Activated CD4-positive, alpha-beta T cell treated with anti-CD3 and anti-CD28 coated beads, Interleukin-2, amount 50 U/mL, for 16 hours (primary cell): ENCODE measurements around the gene KIAA1755.

Experiments used
- DNase-seq: peaks from one replicate; pipeline ENCODE4 v3.0.0-alpha.2; 2020

Gene KIAA1755

DNA sequence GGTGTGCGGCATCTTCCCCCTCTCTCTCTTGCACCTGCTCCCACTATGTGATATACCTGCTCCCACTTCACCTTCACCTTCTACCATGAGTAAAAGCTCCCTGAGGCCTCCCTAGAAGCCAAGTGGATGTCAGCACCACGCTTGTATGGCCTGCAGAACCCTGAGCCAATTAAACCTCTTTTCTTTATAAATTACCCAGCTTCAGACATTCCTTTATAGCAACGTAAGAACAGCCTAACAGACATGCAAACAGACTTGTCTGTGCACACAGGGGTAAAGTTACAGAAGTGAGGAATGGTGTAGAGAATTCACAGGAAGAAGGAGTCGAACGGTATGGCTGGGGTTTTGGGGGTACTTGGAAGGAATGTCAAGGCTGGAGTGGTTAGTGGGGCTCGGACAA, 80.7 kb downstream of the KIAA1755 start:
- DNase-seq, result no peak

DNA sequence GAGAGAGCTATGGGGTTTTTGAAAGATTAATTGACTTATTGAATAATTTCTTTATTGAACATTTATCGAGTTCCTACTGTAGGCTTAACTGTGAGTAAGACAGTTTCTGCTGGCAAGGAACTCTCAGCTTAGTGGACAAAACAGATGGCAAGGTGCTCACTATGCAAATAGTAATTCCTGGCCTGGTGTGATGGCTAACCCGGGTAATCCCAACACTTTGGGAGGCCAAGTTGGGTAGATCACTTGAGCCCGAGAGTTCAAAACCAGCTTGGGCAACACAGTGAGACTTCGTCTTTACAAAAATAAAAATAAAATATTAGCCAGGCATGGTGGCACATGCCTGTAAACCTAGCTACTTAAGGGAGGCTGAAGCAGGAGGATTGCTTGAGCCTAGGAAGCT, 82.0 kb downstream of the KIAA1755 start:
- DNase-seq, result no peak

DNA sequence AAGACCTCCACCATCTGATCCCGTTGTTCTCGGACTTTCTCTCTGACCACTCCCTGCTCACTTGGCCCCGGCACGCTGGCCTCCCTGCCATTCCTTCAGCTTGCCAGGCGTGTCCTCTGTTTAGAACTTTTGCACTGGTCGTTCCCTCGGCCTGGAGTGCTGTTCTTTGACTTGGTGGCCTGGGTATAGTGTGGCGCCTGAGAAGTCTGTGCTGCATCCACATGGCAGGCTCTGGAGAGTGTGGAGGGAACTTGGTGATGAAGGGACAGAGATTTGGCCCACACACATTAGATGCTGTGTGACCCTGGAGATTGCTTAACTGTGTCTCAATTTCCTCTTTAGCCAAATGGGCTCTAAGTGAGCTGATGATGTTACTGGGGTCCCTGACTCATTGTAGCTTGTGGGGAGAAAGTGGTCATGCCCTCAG, 82.5 kb downstream of the KIAA1755 start:
- DNase-seq, result no peak

DNA sequence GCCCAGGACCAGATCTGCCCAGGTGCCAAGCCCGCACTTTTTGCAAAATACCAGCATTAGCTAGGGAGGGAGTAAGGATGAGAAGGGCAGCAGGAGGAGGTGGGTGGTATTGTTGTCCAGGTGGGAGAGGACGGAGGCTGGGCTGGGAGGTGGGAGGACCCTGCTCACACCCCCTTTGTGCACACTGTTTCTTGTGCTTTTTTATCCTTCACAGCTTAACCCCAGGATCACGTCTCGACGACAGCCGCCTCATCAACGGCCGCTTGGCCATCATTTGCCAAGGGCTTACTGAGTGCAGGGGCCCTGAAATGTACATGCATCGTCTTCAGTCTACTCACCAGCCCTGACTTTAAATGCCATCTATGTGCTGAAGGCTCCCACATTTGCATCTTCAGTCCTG, 83.3 kb downstream of the KIAA1755 start:
- no peak for DNase-seq

DNA sequence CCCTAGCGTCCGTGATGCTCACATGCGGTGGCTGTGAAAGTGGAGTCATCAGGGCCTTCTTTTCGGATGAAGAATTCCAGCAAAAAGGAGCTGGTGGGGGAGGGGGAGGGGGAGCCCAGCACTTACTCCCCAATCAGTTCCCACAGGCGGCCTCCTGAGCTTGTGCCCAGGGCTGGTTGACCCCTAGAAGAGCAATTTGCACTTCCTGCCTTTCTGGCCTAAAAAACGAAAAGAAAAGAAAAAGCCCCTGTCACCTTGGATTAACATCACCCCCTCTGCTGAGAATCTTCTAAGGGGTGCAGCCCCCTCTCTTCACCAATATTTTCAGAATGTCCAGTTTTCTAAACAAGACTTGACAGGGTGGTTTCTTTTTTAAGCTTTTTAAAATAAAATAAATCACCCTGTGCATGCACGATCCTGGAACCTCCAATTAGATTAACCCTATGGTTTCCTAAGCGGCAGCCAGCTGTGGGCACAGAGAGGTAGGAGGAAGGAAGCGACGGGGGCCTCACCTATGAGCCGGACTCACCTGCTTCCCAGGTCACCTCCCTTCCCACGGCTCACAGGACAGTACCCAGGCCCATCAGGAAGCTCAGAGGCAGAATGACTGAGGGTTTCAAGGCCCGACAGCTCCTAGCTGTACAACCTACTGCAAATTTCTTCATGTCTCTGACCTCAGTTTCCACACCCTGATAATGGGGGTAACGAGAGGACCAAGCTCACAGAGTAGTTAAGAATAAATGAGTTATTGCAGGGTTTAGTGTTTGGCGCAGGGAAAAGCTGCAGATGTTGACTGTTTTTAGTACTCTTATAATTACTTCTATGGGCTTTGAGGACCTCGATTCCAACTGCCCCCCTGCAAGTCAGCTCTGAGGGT, 85.0 kb downstream of the KIAA1755 start:
- DNase-seq, result no peak

DNA sequence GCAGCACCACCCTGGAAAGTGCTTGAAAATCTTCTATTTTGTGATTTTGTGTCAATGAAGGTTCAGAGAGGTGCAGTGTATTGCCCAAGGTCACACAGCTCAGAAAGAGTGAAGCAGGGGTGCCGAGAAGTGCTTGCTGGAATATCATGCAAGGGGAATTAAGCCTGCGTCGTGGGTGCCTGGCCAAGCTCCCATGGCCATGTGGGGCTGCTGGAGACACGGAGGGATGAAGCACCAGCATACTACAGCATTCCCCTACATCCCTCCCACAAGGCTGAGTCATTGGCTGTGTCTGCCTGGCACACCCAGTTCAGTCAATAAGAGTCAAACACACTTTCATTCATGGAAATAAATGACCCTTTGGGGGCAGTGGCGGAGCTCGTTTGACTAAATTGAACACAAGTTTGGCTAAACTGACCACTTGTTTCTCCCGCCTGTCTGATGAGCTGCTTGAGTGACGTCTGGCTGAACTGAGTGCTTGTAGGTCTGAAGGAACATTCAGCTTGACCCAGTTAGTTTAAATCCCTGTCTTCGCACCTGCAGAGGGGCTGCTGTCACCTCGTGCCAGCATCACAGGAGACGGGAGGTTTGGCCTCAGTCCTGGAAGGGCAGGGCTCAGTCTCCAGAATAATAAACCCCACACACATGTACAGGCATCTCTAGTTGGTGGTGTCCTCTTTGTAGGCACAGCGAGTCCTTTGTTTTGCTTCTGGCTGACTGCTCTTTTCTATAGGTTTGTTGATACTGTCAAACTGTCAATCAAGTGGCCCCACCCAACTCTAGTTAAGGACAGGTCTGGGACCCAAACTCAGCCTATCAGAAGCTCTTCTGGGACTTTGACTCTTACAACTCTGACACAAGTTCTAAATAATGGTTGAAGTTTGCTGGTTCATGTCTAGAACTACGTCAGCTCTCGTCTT, 87.0 kb downstream of the KIAA1755 start:
- DNase-seq, result no peak

DNA sequence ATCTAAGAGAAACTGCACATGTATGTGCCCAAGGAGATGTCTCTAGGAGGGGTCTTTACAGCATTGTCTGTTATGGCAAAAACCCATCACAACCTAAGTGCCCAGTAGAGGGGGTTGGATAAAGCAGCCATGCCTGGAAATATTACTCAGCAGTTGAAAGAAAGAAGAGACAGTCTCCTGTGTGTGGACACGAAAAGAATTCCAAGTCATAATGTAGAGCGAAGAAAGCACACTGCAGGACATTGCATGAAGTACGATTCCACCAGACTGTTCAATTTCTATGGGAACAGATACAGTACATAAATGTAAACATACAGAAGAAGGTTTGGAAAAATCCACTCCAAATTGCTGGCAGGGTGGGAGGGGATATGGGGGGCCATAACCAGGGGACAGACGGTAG, 88.1 kb downstream of the KIAA1755 start:
- no peak for DNase-seq

DNA sequence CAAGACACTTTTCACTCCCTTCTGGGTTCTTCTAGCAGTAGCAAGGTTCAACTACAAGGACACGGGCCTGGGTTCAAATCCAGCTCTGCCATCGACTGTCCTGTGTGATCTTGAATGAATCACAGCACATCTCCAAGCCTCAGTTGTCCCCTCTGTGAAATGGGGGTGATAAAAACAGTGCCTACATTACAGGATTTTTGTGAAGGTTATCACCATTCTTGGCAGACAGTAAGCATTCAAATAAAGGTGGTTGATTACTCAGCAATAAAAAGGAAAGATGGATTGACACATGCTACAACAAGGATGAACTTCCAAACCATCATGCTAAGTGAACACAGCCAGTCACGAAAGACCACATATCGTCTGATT, 88.9 kb downstream of the KIAA1755 start:
- DNase-seq, result no peak

DNA sequence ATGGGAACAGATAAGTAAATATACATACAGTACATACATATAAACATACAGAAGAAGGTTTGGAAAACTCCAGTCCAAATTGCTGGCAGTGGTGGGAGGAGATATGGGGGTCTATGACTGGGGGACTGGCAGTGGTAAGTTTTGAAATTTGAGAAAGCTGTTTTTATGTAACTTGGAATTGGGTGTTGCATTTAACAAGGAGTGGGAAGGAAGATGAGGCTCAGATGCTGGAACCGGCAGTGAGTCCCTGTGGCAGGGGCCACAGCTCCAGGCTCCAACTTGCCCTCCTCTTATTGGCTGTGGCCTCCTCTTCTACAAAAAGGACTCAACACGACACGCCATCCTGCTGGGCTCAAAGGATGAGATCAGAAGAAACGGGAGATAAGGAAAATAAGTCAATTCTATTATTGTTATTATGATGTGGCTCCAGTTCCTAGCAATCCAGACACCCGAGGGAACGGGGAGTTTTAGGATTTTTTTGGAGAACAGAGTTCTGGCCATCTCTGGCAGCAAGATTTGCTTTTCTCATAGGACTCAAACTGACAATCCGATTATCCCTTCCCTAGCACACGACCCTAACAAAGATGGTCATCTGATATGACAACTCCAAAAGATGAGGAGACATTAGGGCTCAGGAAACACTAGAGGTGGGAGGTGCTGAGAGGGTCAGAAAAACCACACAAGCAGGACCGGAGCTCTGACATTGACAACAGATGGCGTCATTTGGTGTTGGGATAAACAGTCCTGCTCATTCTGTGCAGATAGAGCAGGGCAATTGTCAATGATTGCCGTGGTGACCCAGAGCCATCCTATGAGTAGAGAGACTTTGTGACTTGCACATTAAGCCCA, 89.5 kb downstream of the KIAA1755 start:
- no peak for DNase-seq

DNA sequence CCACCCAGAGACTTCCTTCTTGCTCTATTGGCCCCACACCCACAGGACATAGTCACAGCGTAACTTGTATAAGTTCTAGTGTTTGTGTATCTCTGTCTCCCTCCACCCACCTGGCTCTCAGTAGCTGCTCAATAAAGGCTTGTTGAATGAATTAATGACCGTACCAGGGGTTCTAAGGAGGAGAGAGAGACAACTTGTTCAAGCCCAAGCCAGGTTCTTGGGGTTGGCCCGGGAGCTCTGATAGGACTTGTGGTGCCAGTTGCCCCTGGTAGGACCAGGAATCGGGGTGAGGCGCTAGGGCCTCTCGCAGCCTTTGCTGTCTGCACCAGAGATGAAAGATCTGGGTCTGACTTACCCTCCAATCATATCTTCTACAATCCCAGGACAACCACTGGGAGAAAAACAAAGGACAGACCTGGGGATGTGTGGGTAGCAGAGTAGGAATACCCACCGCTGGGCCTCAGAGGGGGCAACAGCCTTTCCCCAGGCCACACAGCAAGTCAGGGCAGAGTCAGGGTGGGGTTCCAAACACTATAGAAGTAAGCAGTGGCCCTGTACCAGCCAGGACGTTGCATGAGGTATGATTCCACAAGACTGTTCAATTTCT, 90.2 kb downstream of the KIAA1755 start:
- DNase-seq, result no peak

DNA sequence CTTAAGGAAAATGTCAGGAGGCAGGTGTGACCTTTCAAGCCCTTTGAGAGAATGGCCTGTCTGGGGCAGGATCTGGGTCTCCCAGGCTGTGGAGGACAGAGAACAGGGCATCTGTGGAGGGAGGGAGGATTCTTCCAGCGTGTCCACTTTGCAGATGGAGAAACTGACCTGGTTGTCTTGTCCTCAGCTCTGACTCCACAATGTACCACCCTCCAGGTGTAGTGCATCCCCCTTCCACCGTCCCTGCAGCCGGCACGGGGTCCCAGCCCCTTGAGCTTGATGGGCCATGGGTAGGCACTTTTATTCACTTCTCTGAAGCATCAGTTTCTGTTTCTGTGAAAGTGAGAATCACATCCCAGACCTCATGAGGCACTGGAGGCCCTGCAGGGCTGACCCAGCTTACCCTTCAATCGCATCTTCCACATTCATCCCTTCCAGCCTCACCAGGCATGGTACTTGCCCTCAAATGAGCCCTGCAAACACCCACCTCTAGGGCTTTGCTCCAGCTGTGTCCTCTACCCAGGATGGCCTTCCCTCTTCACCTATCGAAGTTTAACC, 90.8 kb downstream of the KIAA1755 start:
- DNase-seq, result no peak

DNA sequence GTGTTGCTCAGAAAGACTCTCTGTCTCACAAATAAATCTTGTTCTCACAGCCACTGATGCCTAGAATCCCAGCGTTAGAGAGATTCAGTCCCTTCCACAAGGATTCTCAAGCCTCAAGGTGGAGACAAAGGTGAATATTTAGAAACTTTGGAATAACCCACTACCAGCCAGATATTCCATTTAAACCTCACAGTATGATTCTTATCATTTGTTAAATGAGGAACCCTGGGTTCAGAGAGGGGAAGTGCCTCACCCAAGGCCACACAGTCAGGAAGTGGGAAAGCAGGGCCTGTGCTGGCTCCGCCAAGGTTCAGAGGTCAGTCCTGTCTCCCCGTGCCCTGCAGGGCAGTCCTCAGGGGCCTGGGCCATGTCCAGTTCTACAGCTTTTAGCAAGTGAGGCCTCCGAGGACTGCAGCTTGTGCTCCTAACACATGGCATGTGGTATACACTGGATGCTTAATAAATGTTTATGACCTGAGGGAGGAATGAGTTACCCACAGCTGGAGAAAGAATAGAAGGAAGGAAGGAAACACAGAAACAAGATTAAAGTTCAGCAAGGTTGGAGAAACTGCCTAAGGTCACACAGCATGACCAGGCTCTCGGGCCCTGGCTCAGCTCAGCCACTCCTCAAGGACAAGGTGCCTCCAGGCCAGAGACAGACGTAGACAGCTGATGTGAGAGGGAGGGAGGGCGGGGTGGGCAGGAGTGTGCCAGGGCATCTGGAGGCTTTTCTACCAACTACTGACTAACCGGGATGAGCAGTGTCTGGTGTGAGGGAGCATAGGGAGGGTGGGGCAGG, 91.5 kb downstream of the KIAA1755 start:
- DNase-seq, result no peak

DNA sequence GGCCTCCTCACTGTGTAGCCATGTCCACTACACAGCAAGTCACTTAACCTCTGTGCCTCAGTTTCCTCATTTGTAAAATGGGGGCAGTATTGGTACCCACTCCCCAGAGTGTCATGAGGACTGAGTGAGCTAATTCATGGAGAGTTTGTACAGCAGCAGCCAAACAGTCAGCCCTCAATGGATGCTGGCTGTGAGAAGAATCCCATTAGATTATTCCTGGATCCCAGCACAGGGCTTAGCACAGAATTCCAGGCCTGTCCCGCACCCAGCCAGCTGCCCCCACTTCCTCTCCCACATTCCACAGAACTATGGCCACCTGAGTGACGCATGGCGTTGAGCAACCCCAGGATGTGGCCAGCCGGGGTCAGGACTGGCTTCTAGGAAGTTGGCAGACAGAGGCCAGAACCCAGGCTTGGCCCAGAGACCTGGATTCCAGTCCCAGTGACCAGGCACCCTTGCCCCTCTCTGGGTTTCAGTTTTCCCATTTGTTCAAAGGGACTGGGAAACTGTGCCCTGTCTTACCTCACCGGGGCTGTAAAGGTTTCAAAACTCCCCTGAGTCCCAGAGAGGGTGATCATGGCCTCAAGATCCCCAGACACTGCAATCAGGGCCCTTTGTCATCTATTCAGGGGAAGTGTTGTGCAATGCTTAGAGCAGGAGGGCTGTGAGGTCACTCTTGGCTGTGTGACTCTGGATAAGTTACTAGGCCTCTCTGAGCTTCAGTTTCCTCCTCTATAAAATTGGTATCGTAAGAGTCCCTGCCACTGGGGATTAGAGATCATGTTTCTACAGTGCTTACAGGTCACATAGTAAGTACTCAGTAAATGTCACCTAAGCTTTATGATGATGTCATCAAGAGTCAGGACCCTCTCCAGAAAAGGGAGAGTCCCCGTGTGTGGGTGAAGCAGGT, 92.4 kb downstream of the KIAA1755 start:
- no peak for DNase-seq

DNA sequence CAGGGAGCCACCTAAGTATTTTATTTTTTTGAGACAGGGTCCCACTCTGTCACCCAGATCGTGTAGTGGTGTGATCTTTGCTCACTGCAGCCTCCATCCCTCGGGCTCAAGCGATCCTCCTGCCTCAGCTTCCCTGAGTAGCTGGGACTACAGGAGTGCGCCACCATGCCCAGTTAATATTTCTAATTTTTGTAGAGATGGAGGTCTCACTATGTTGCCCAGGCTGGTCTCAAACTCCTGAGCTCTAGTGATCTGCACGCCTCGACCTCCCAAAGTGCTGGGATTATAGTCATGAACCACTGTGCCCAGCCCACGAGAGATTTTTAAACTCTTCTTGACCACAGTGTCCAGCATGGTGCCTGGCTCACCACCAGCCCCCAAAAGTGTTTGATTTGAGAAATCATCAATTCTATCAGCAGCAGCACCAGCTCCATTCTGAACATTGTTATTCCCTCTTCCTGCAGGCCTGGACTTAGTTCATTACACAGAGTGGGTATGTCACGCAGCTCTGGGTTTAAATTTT, 93.1 kb downstream of the KIAA1755 start:
- DNase-seq, result no peak

DNA sequence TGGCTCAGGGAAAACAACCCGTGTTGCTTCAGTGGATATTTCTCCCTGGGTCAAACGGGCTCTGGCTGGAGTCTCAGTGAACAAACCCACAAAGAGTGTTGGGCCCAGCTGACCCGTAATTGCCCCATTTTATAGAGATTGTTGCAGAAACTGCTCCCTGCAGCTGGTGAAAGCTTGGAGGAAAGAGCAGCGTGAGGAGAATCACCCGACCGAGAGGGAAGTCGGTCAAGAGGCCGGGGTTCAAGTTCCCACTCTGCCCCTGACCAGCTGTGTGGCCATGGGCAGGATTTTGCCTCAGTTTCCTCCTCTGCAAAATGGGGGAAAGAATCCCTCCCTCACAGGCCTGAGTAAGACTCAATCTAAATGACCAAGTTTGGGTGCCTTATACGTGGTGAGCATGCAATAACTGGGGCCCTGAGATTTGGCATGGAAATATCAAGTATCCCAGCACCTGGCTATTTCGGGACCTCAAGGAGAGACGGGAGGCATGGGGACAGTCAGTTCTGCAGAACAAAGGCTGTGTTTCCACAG, 93.8 kb downstream of the KIAA1755 start:
- no peak for DNase-seq

DNA sequence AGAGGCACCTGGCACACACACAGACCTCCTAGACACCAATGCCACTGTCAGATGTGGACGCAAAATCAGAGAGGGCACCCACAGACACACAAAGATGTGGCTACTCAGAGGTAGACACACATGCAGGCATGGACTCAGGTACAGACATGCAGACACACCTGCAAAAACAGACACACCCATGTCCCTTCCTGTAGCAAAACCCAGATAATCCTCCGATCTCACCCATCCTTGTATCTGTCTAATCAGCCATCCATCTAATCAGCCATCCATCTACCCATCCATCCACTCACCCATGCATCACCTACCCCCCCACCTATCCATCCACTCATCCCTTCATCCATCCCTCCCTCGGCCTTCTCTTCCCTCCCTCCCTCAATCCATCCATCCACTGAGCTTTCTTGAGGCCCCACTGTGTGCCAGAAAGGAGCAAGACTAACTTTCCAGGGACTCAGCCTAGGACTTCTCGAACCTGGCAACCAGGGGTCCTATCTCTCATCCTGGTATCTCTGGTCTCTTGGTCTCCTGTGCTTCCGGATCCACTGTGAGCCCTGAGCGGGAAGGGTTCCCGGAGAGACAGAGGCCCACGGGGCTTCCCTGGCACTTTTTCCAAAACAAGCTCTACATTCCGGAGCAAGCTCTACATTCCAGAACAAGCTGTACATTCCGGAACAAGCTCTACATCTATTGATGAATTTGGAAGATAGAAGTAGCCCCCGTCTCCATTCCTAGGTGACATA, 94.4 kb downstream of the KIAA1755 start:
- no peak for DNase-seq

DNA sequence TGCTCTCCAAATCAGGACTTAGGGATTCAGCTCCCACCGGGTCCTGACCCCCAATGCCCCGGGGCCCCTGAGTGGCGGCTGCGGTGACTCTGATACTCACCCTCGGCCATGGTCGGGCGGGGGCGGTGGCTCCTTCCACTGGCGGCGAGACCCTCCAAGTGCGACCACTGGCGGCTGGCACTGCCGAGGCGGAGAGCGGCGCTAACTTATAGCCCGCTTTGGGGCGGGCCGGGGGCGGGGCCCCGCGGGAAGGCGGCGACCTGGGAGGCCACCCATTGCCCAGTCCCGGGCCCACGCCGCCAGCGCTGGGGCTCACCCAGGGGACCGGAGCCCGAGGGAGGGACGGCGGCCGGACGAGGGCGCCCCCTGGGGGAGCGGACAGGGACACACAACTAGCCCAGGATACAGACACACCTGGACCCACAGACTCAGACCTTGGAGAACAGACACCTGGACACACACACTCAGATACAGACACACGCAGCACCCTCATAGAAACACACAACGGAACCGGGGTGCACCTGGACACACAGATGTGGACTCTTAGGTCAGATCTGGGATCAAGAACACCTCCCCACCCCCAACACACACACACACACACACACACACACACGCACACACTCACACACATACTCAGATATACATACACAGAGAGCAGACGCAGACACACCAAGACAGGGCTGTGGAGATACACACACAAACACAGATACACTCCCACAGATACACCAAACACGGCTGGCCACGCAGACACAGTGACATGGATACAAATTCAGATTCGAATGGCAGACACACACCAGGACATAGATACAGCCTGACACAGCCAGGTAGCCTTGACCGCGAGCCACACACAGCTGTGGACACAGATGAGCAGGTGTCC, 95.2 kb downstream of the KIAA1755 start, which contains the start of gene TGM2:
Gene TGM2, minus strand, starts transcription at position 182 of the 877 bp plus-strand sequence. Its CDS starts 72 bp downstream, at position 110.
- peak; percentile 49 for DNase-seq

DNA sequence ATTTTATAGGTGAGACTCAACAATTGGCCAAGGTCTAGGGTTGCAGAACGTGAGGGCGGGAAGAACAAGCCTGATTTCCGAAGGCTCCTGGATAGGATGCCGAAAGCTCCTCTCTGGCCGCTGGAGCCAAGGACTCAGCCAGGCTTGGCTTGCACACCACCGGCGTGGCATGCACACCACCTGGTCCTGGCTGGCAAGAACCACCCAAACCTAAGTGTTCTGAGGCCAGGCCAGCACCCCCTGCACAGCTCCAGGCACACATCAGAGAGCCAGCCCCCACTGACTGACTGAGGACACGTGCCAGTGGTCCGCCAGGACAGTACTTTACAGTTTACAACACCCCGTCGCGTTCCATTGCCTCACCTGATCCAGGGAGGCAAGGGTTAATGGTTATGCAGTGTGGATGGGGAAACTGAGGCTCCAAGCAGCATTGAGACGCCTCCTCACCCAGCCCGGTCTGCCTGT, 95.9 kb downstream of the KIAA1755 start:
- no peak for DNase-seq
